Testis (tissue), 2 donors: Measurements from ENCODE around the gene HAO1.

Experiments
- CTCF ChIP-seq, 3 experiments: fragments of 450-650 bp in 2 of 3; fragments of 200-600 bp in 1 of 3; sonication (generic) in 1 of 3; IDR thresholded peaks; one replicate each; pipeline ENCODE4 v1.5.1; 2016 to 2019; ENCODE audit warnings: antibody characterized with exemption in 3 of 3, mild to moderate bottlenecking in 2 of 3, moderate library complexity in 1 of 3
- POLR2A ChIP-seq: fragments of 450-650 bp; IDR thresholded peaks from one replicate; pipeline ENCODE4 v1.6.1; 2017; ENCODE audit warnings: antibody characterized with exemption, mild to moderate bottlenecking, moderate library complexity

DNA sequence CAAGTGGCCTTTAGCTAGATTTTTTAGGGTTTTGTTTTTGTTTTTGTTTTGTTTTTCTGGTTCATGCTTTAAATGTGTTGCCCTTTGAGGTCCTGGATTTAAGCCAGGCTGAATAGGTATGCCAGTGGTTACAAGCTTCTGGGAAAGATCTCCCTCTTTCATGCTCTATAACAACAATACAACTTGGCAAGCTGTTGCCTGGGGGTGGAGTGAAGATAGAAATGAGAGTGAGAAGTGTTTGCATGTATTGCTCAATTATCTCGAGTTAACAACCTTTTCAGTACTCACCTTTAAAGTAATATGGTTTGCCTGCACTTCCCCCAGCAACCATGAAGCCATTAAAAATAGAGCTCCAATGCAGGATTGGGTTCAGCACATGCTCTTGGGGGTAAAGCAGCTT lies 19.2 kb upstream of the HAO1 start:
- TF ChIP-seq CTCF (IDR thresholded peaks at IDR 0.05) (no peak), POLR2A (no peak)
